K562 (cell line): ENCODE measurements around the gene KIAA0930.

Experiments used
- CBX3 ChIP-seq, 2 experiments: IDR thresholded peaks; 1 replicate in 1 of 2; 2 replicates in 1 of 2; pipeline ENCODE4 v1.6.1; 2012; ENCODE audit warnings: inconsistent platforms in 2 of 2, low read length in 2 of 2, borderline replicate concordance in 1 of 2, control low read depth in 1 of 2
- CGGBP1 ChIP-seq: fragments of 250-450 bp; sonication (Bioruptor Pico); IDR thresholded peaks from 2 replicates; pipeline ENCODE4 v1.9.0; 2021; ENCODE audit warnings: mild to moderate bottlenecking
- CTCF ChIP-seq, 3 experiments: IDR thresholded peaks in 2 of 3; conservative IDR thresholded peaks in 1 of 3; 2 replicates each; pipeline ENCODE4 v1.5.1; 2011 to 2012; ENCODE audit warnings: low read length in 3 of 3, mild to moderate bottlenecking in 3 of 3, control low read depth in 2 of 3, improper control_type of control experiment in 1 of 3, inconsistent platforms in 1 of 3, low read depth in 1 of 3, mixed read lengths in 1 of 3, moderate library complexity in 1 of 3; ENCODE audit not compliant: insufficient read depth in 2 of 3
- E2F4 ChIP-seq: sonication (generic); formaldehyde crosslinking; IDR thresholded peaks from 2 replicates; pipeline ENCODE4 v1.8.0; 2022; ENCODE audit warnings: mild to moderate bottlenecking, low read depth, missing genetic modification reagents
- EP300 ChIP-seq: IDR thresholded peaks from 2 replicates; pipeline ENCODE4 v1.6.1; 2012; ENCODE audit warnings: low read length, improper control_type of control experiment
- MLLT1 ChIP-seq, 2 experiments: fragments of 450-650 bp; IDR thresholded peaks; 2 replicates each; pipeline ENCODE4 v1.6.1; 2016
- PHF21A ChIP-seq: fragments of 450-650 bp; IDR thresholded peaks from 2 replicates; pipeline ENCODE4 v1.6.1; 2017; ENCODE audit warnings: low read depth, borderline replicate concordance
- PKNOX1 ChIP-seq: fragments of 450-650 bp; IDR thresholded peaks from 2 replicates; pipeline ENCODE4 v1.6.1; 2016
- POLR2B ChIP-seq: fragments of 450-650 bp; IDR thresholded peaks from 2 replicates; pipeline ENCODE4 v1.6.1; 2018; ENCODE audit warnings: low read depth; ENCODE audit not compliant: partially characterized antibody
- ZNF77 ChIP-seq: fragments of 250-450 bp; sonication (Bioruptor Pico); IDR thresholded peaks from 2 replicates; pipeline ENCODE4 v1.5.0; 2020

- TF ChIP-seq CGGBP1 (CRISPR knock-in tag) (no peak), E2F4 (no peak), CBX3 (IDR thresholded peaks at IDR 0.05; ENCODE audit: borderline replicate concordance in 1 of 2, low read length in 2 of 2) (no peak), MLLT1 (IDR thresholded peaks at IDR 0.05) (no peak), ZNF77 (no peak), PHF21A (no peak), CTCF (IDR thresholded peaks at IDR 0.05 in 2 of 3, conservative IDR thresholded peaks at IDR 0.05 in 1 of 3; ENCODE audit: insufficient read depth in 2 of 3, low read depth in 1 of 3, low read length in 3 of 3) (no peak), EP300 (no peak), PKNOX1 (no peak), POLR2B (no peak)
Observed at GRCh38 chr22:45240104-45240809, 437 bp downstream of the KIAA0930 start.
